IMR-90 (cell line): Measurements from ENCODE around the gene CRACDL. TPM values are rescaled to one million over a fixed set of nuclear protein-coding genes. Genes with fewer than 3 reads are reported as not detected.

ENCODE experiments used
- ATAC-seq: fragments of 200-7000 bp; cut with Tn5 transposase; 2 replicates; pipeline ENCODE4 v1.9.1; 2020; ENCODE audit warnings: low read depth, mild to moderate bottlenecking, moderate library complexity
- BruUV-seq: library from RNA; stranded (reverse); fragments of 400-500 nt; replicated peaks from 2 replicates; lab custom pipeline; 2021; lab: Mats Ljungman, UMichigan
- CTCF ChIA-PET: fragments of 300-600 bp; formaldehyde crosslinking; extraction: SDS; loops from one replicate; lab custom pipeline; 2021; ENCODE audit warnings: antibody characterized with exemption; lab: Yijun Ruan, JAX
- POLR2A ChIA-PET: fragments of 300-600 bp; sonication (Branson Sonifier 250); formaldehyde crosslinking; loops from one replicate; lab custom pipeline; 2022; ENCODE audit warnings: antibody characterized with exemption; ENCODE audit not compliant: unreplicated experiment; lab: Charles Lee
- DNase-seq: peaks from one replicate; pipeline ENCODE4 v3.0.0; 2013
- H2AFZ ChIP-seq: replicated peaks from 2 replicates; pipeline ENCODE3; 2013; ENCODE audit warnings: low read length, mild to moderate bottlenecking; ENCODE audit not compliant: poor library complexity
- H2AK5ac ChIP-seq: 2 replicates; pipeline ENCODE4 v1.6.1; 2013; ENCODE audit warnings: low read depth, low read length, inconsistent platforms
- H2AK9ac ChIP-seq: replicated peaks from 2 replicates; pipeline ENCODE3; 2013; ENCODE audit warnings: mild to moderate bottlenecking, low read depth, low read length, moderate library complexity; ENCODE audit not compliant: poor library complexity
- H2BK120ac ChIP-seq: 2 replicates; pipeline ENCODE4 v1.6.1; 2013; ENCODE audit warnings: low read depth, low read length, inconsistent platforms
- H2BK15ac ChIP-seq: 3 replicates; pipeline ENCODE4 v1.6.1; 2013; ENCODE audit warnings: low read depth, low read length, inconsistent platforms
- H2BK20ac ChIP-seq: 2 replicates; pipeline ENCODE4 v1.6.1; 2013; ENCODE audit warnings: low read depth, mild to moderate bottlenecking, inconsistent platforms, low read length, moderate library complexity
- H2BK5ac ChIP-seq: 2 replicates; pipeline ENCODE4 v1.6.1; 2013; ENCODE audit warnings: mild to moderate bottlenecking, low read depth, low read length, inconsistent platforms; ENCODE audit not compliant: poor library complexity, severe bottlenecking
- H3K14ac ChIP-seq: replicated peaks from 2 replicates; pipeline ENCODE4 v1.6.1; 2013; ENCODE audit warnings: low read depth, low read length, inconsistent platforms
- H3K18ac ChIP-seq: 2 replicates; pipeline ENCODE4 v1.6.1; 2013; ENCODE audit warnings: low read depth, low read length, control low read depth
- H3K23ac ChIP-seq: 2 replicates; pipeline ENCODE4 v1.6.1; 2013; ENCODE audit warnings: low read depth, low read length, inconsistent platforms
- H3K27ac ChIP-seq: 2 replicates; pipeline ENCODE4 v1.5.1; 2013; ENCODE audit warnings: mild to moderate bottlenecking, control low read depth, low read length; ENCODE audit not compliant: insufficient read depth
- H3K27me3 ChIP-seq: 2 replicates; pipeline ENCODE4 v1.6.1; 2013; ENCODE audit warnings: low read length; ENCODE audit not compliant: control insufficient read depth, insufficient read depth
- H3K36me3 ChIP-seq: 2 replicates; pipeline ENCODE4 v1.6.1; 2013; ENCODE audit warnings: low read length, mixed read lengths; ENCODE audit not compliant: control insufficient read depth, insufficient read depth
- H3K4ac ChIP-seq: 2 replicates; pipeline ENCODE4 v1.6.1; 2013; ENCODE audit warnings: low read depth, low read length, inconsistent platforms
- H3K4me1 ChIP-seq: 2 replicates; pipeline ENCODE4 v1.6.1; 2013; ENCODE audit warnings: low read length, mixed read lengths; ENCODE audit not compliant: control insufficient read depth, insufficient read depth
- H3K4me2 ChIP-seq: 2 replicates; pipeline ENCODE4 v1.6.1; 2013; ENCODE audit warnings: low read depth, mild to moderate bottlenecking, control low read depth, low read length, moderate library complexity
- H3K4me3 ChIP-seq: 2 replicates; pipeline ENCODE4 v1.5.1; 2013; ENCODE audit warnings: low read depth, mild to moderate bottlenecking, control low read depth, low read length, moderate library complexity; ENCODE audit not compliant: insufficient read depth
- H3K56ac ChIP-seq: 2 replicates; pipeline ENCODE4 v1.6.1; 2013; ENCODE audit warnings: low read length, inconsistent platforms; ENCODE audit not compliant: insufficient read depth; ENCODE audit errors: extremely low read depth
- H3K79me1 ChIP-seq, 2 experiments: 2 replicates each; pipeline ENCODE4 v1.6.1; 2013; ENCODE audit warnings: low read length in 2 of 2, inconsistent platforms in 1 of 2, low read depth in 1 of 2
- H3K9ac ChIP-seq: 2 replicates; pipeline ENCODE4 v1.6.1; 2013; ENCODE audit warnings: low read depth, low read length, control low read depth
- H3K9me1 ChIP-seq: 2 replicates; pipeline ENCODE4 v1.6.1; 2013; ENCODE audit warnings: low read length, inconsistent platforms; ENCODE audit not compliant: insufficient read depth
- H3K9me3 ChIP-seq: 2 replicates; pipeline ENCODE4 v1.6.1; 2013; ENCODE audit warnings: low read length; ENCODE audit not compliant: control insufficient read depth, insufficient read depth
- H4K20me1 ChIP-seq: 2 replicates; pipeline ENCODE4 v1.6.1; 2013; ENCODE audit warnings: low read length, inconsistent platforms; ENCODE audit not compliant: insufficient read depth
- H4K5ac ChIP-seq: 2 replicates; pipeline ENCODE4 v1.6.1; 2013; ENCODE audit warnings: mild to moderate bottlenecking, low read depth, low read length, control low read depth
- H4K8ac ChIP-seq, 2 experiments: 2 replicates each; pipeline ENCODE4 v1.6.1; 2013; ENCODE audit warnings: low read depth in 2 of 2, low read length in 2 of 2, control low read depth in 1 of 2, inconsistent platforms in 1 of 2
- H4K91ac ChIP-seq: 2 replicates; pipeline ENCODE4 v1.6.1; 2013; ENCODE audit warnings: low read depth, low read length, inconsistent platforms; ENCODE audit not compliant: insufficient read depth
- BHLHE40 ChIP-seq: fragments of 150-350 bp; IDR thresholded peaks from 2 replicates; pipeline ENCODE4 v1.6.1; 2016; ENCODE audit warnings: mild to moderate bottlenecking, low read depth, low read length
- CEBPB ChIP-seq: IDR thresholded peaks from 2 replicates; pipeline ENCODE4 v1.6.1; 2012; ENCODE audit warnings: low read depth, low read length, improper control_type of control experiment
- CHD1 ChIP-seq: IDR thresholded peaks from 2 replicates; pipeline ENCODE4 v1.6.1; 2012; ENCODE audit warnings: low read depth, low read length, improper control_type of control experiment
- CTCF ChIP-seq: conservative IDR thresholded peaks from 2 replicates; pipeline ENCODE4 v1.5.1; 2012; ENCODE audit warnings: mild to moderate bottlenecking, low read depth, low read length, improper control_type of control experiment
- ELK1 ChIP-seq: fragments of 150-350 bp; IDR thresholded peaks from 2 replicates; pipeline ENCODE4 v1.6.1; 2016; ENCODE audit warnings: low read depth, mild to moderate bottlenecking, low read length, moderate library complexity, borderline replicate concordance
- FOS ChIP-seq: fragments of 150-350 bp; IDR thresholded peaks from 2 replicates; pipeline ENCODE4 v1.6.1; 2016; ENCODE audit warnings: low read depth, low read length
- MAFK ChIP-seq: IDR thresholded peaks from 2 replicates; pipeline ENCODE4 v1.6.1; 2012; ENCODE audit warnings: low read depth, low read length, improper control_type of control experiment
- MAZ ChIP-seq: IDR thresholded peaks from 2 replicates; pipeline ENCODE4 v1.6.1; 2012; ENCODE audit warnings: low read depth, mild to moderate bottlenecking, low read length, improper control_type of control experiment, moderate library complexity, borderline replicate concordance
- MXI1 ChIP-seq: IDR thresholded peaks from 2 replicates; pipeline ENCODE4 v1.6.1; 2012; ENCODE audit warnings: low read depth, mild to moderate bottlenecking, low read length, moderate library complexity, borderline replicate concordance
- NFE2L2 ChIP-seq: fragments of 150-350 bp; IDR thresholded peaks from 2 replicates; pipeline ENCODE4 v1.6.1; 2016; ENCODE audit warnings: low read depth, mild to moderate bottlenecking, low read length
- POLR2A ChIP-seq: IDR thresholded peaks from 2 replicates; pipeline ENCODE4 v1.6.1; 2012; ENCODE audit warnings: mild to moderate bottlenecking, low read depth, low read length
- RAD21 ChIP-seq: IDR thresholded peaks from 2 replicates; pipeline ENCODE4 v1.6.1; 2012; ENCODE audit warnings: low read length, improper control_type of control experiment
- RCOR1 ChIP-seq: IDR thresholded peaks from 2 replicates; pipeline ENCODE4 v1.6.1; 2012; ENCODE audit warnings: mild to moderate bottlenecking, low read length, improper control_type of control experiment; ENCODE audit not compliant: insufficient replicate concordance
- RFX5 ChIP-seq: IDR thresholded peaks from 2 replicates; pipeline ENCODE4 v1.8.0; 2012; ENCODE audit warnings: low read depth, mild to moderate bottlenecking, low read length, moderate library complexity
- SMC3 ChIP-seq: fragments of 150-350 bp; IDR thresholded peaks from 2 replicates; pipeline ENCODE4 v1.6.1; 2016; ENCODE audit warnings: low read depth, mild to moderate bottlenecking, antibody characterized with exemption, low read length, moderate library complexity
- USF2 ChIP-seq: fragments of 150-350 bp; IDR thresholded peaks from 2 replicates; pipeline ENCODE4 v1.6.1; 2017; ENCODE audit warnings: mild to moderate bottlenecking, antibody characterized with exemption, low read length, low read depth
- WGBS, 2 experiments: methylation state at CpG; one replicate each; pipeline versions ENCODE4 v1.1.5 to v1.1.7; 2013; ENCODE audit warnings: missing lambda C conversion rate in 2 of 2; ENCODE audit not compliant: insufficient read length in 1 of 2; ENCODE audit errors: extremely low coverage in 2 of 2; 5-methylcytosine and 5-hydroxymethylcytosine counted together
- dilution Hi-C: fragments of 300-500 bp; cut with HindIII; formaldehyde crosslinking; loops from one replicate; pipeline ENCODE4 v1.14.3; 2018; ENCODE audit warnings: low sequenced_read_pairs; ENCODE audit not compliant: unreplicated experiment
- in situ Hi-C: fragments of 300-500 bp; cut with MboI; formaldehyde crosslinking; loops from 3 replicates; pipeline ENCODE4 v1.14.3; 2019; ENCODE audit warnings: low sequenced_read_pairs, inconsistent platforms, mixed read lengths
- intact Hi-C: fragments of 100-400 bp; cut with micrococcal nuclease; formaldehyde crosslinking; loops from 2 replicates; pipeline ENCODE4 v1.10.0; 2022
- polyA plus RNA-seq, 3 experiments: library from polyadenylated mRNA; depleted of rRNA; stranded (reverse); fragments of >200 nt; gene quantifications; 2 replicates each; pipeline ENCODE4 v1.2.3, GENCODE V29; 2012; ENCODE audit warnings: low replicate concordance in 1 of 3
- total RNA-seq: library from RNA; depleted of rRNA; stranded (reverse); fragments of >200 nt; gene quantifications from 2 replicates; pipeline ENCODE4 v1.2.3, GENCODE V29; 2012

Gene CRACDL
- total and polyA plus RNA-seq, 2 of the 4 experiments (the other 2 are of a cell fraction): not detected

DNA sequence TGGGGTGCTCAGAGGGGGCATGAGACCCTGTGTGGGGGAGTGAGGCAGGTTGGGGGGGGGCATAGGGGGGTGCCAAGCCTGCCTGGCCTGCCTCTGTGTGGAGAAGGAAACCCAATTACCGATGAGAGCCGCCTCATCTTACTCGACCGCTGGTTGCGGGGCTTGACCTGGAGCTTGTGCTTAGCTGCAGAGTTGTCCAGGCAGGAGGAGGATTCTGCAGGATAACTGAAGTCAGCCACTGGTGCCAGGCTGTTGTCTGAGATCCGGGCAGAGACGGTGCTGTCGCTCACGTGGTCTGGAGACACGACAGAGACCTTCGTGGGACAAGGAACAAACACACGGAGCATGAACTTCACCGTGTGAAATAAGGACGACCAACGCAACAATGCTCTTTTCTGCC is 109.2 kb downstream of the CRACDL start:
- Histone ChIP-seq H3K4me3 (no peak overlapping the region), H4K5ac (no peak overlapping the region), H3K9me1 (no peaks in the 10 kb centered on the region), H4K8ac (no peak overlapping the region), H3K36me3 (no peaks in the 10 kb centered on the region), H2BK20ac (no peak overlapping the region), H3K9ac (no peak overlapping the region), H3K9me3 (no peaks in the 10 kb centered on the region; the same call in 1 of the 2 replicates), H3K4me2 (no peak overlapping the region), H2AFZ (no peak overlapping the region), H3K56ac (no peak overlapping the region), H2AK5ac (no peak overlapping the region), H4K91ac (no peak overlapping the region), H4K20me1 (no peaks in the 10 kb centered on the region), H3K4me1 (no peaks in the 10 kb centered on the region), H3K23ac (no peak overlapping the region), H2AK9ac (no peak overlapping the region), H3K4ac (no peak overlapping the region), H3K14ac (no peak overlapping the region), H2BK120ac (no peak overlapping the region), H3K27ac (no peak overlapping the region), H3K18ac (no peak overlapping the region), H3K27me3 (peaks cover 36% of the 10 kb centered on the region), H2BK15ac (no peak overlapping the region), H3K79me1 (no peaks in the 10 kb centered on the region), H2BK5ac (no peak overlapping the region)
- dilution Hi-C loops (no loop called here), in situ Hi-C loops (loop anchor here (25.0 kb wide), 1 partner anchor 415 kb away; no protein-coding TSS in a partner anchor), intact Hi-C loops (no loop called here)
- ATAC-seq: no peak
- ChIA-PET POLR2A (no interaction called here), CTCF (no interaction called here)
- WGBS, 2 experiments: 83% methylated on average over 10 of the region's 15 CpGs; no CpG with 5 or more reads in 1 of the 2 experiments
- no peak for TF ChIP-seq NFE2L2
- no peak for TF ChIP-seq BHLHE40
- TF ChIP-seq USF2: no peak
- TF ChIP-seq MAZ: no peak
- TF ChIP-seq CEBPB: no peak
- TF ChIP-seq RFX5: no peak
- TF ChIP-seq ELK1: no peak
- no peak for TF ChIP-seq RAD21
- no peak for TF ChIP-seq SMC3
- TF ChIP-seq MXI1: no peak
- no peak for TF ChIP-seq MAFK
- TF ChIP-seq CTCF: no peak
- no peak for TF ChIP-seq CHD1
- no peak for TF ChIP-seq FOS
- TF ChIP-seq RCOR1: no peak
- no peak for TF ChIP-seq POLR2A
- no TSS peak for BruUV-seq
- no peak for DNase-seq
